H1 (cell line): ENCODE results near the gene YBX3.

Experiments used
- CBX8 ChIP-seq: fragments of 300-800, 300-1000 bp; sonication (generic); IDR thresholded peaks from 2 replicates; pipeline ENCODE4 v1.7.1; 2016; ENCODE audit warnings: low read depth, low read length, borderline replicate concordance
- EP300 ChIP-seq, 2 experiments: IDR thresholded peaks; 1 replicate in 1 of 2; 2 replicates in 1 of 2; pipeline ENCODE4 v1.6.1; 2011 to 2012; ENCODE audit warnings: low read depth in 2 of 2, low read length in 2 of 2, mild to moderate bottlenecking in 2 of 2, borderline replicate concordance in 1 of 2, inconsistent platforms in 1 of 2, moderate library complexity in 1 of 2
- KDM1A ChIP-seq: fragments of 200-600, 300-600 bp; sonication (generic); IDR thresholded peaks from 2 replicates; pipeline ENCODE4 v1.7.1; 2016; ENCODE audit warnings: mild to moderate bottlenecking, low read length, borderline replicate concordance
- TF ChIP-seq, protein P1 (sequence below), 3 experiments: IDR thresholded peaks; 1 replicate in 2 of 3; 2 replicates in 1 of 3; pipeline versions ENCODE4 v1.5.1 to v1.6.1; 2011; ENCODE audit warnings: low read length in 3 of 3, mild to moderate bottlenecking in 3 of 3, inconsistent platforms in 2 of 3, low read depth in 1 of 3, moderate library complexity in 1 of 3; ENCODE audit not compliant: insufficient read depth in 1 of 3; ENCODE audit errors: control extremely low read depth in 1 of 3

DNA sequence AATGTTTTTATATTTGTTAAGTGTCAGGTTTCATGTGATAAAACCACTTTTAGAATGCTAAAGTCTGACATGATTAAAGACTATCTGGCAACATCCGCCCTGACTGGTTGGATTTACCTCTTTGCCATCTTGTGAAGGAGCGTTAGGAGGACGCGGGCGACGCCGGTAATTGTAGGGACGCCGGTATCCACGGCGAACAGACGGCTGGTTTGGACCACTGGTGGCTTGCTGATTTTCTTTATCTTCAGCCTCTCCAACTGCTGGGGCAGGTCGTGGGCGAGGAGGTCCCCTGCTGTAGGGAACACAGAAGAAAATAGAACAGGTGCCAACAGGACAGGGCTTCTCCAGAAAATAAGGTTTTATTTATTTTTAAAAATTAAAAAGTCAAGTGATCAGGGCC is 21.3 kb downstream of the YBX3 start:
- TF ChIP-seq, protein P1, sequence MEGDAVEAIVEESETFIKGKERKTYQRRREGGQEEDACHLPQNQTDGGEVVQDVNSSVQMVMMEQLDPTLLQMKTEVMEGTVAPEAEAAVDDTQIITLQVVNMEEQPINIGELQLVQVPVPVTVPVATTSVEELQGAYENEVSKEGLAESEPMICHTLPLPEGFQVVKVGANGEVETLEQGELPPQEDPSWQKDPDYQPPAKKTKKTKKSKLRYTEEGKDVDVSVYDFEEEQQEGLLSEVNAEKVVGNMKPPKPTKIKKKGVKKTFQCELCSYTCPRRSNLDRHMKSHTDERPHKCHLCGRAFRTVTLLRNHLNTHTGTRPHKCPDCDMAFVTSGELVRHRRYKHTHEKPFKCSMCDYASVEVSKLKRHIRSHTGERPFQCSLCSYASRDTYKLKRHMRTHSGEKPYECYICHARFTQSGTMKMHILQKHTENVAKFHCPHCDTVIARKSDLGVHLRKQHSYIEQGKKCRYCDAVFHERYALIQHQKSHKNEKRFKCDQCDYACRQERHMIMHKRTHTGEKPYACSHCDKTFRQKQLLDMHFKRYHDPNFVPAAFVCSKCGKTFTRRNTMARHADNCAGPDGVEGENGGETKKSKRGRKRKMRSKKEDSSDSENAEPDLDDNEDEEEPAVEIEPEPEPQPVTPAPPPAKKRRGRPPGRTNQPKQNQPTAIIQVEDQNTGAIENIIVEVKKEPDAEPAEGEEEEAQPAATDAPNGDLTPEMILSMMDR (IDR thresholded peaks at IDR 0.05; ENCODE audit: control extremely low read depth in 1 of 3, insufficient read depth in 1 of 3, low read depth in 1 of 3, low read length in 3 of 3): no peak
- no peak for TF ChIP-seq CBX8
- no peak for TF ChIP-seq EP300 (IDR thresholded peaks at IDR 0.05; ENCODE audit: borderline replicate concordance in 1 of 2, low read depth in 2 of 2, low read length in 2 of 2)
- no peak for TF ChIP-seq KDM1A
